K562 (cell line): ENCODE measurements around the gene TBX1. TPM values are rescaled to one million over a fixed set of nuclear protein-coding genes. Genes with fewer than 3 reads are reported as not detected.

Source experiments
- ATF6 ChIP-seq: sonication (generic); formaldehyde crosslinking; IDR thresholded peaks from 2 replicates; pipeline ENCODE4 v1.4.0; 2020; ENCODE audit warnings: mild to moderate bottlenecking, missing genetic modification reagents
- BHLHE40 ChIP-seq: IDR thresholded peaks from 2 replicates; pipeline ENCODE4 v1.6.1; 2011; ENCODE audit warnings: low read length, improper control_type of control experiment
- JUNB ChIP-seq: fragments of 450-650 bp; formaldehyde crosslinking; conservative IDR thresholded peaks from 2 replicates; pipeline ENCODE4 v1.4.0; 2020; ENCODE audit warnings: mild to moderate bottlenecking
- MGA ChIP-seq: fragments of 450-650 bp; IDR thresholded peaks from 2 replicates; pipeline ENCODE4 v1.6.1; 2016; ENCODE audit warnings: mild to moderate bottlenecking, moderate library complexity
- SIN3A ChIP-seq, 2 experiments: fragments of 150-350 bp in 1 of 2; IDR thresholded peaks; 2 replicates each; pipeline ENCODE4 v1.6.1; 2011 to 2016; ENCODE audit warnings: borderline replicate concordance in 2 of 2, low read depth in 2 of 2, low read length in 2 of 2, mild to moderate bottlenecking in 2 of 2, moderate library complexity in 2 of 2; ENCODE audit not compliant: control insufficient read depth in 1 of 2
- SMC3 ChIP-seq: conservative IDR thresholded peaks from 2 replicates; pipeline ENCODE4 v1.6.1; 2011; ENCODE audit warnings: low read depth, low read length, improper control_type of control experiment; ENCODE audit not compliant: insufficient read depth
- polyA plus RNA-seq, 8 experiments: library from polyadenylated mRNA; depleted of rRNA in 4 of 8; stranded (reverse) in 5 of 8; unstranded in 3 of 8; fragments of >200 nt; fragmentation: Nextera tagmentation in 2 of 8; fragmentation: Illumina TruSeq in 1 of 8; extraction: Ambion mirVana in 2 of 8; extraction: Trizol in 1 of 8; gene quantifications; 2 replicates each; pipeline versions ENCODE4 v1.2.1 to v1.2.3, GENCODE V29; 2011 to 2014; ENCODE audit warnings: inconsistent platforms in 1 of 8, missing spikeins in 1 of 8
- total RNA-seq, 7 experiments: library from RNA; depleted of rRNA in 6 of 7; stranded (reverse); fragments of >200 nt in 6 of 7; fragmentation: Illumina TruSeq in 2 of 7; extraction: Trizol in 2 of 7; gene quantifications; 2 replicates each; pipeline versions ENCODE4 v1.2.1 to v1.2.3, GENCODE V29; 2011 to 2021; ENCODE audit warnings: low replicate concordance in 1 of 7

TBX1 gene
- total and polyA plus RNA-seq, 9 of the 15 experiments (the other 6 are each of a cell fraction or from before 2014, with no cell fraction given) = 0.07 to 35.0 (median 3.9) TPM

GRCh38 chr22:19723232-19723982 lies 37.2 kb upstream of the TBX1 start, which contains the start of gene GP1BB (continued):
- TF ChIP-seq MGA (no peak), ATF6 (CRISPR knock-in tag) (no peak), SMC3 (no peak; the same call in 1 of the 2 replicates), BHLHE40 (peak; percentile 98), JUNB (no peak), SIN3A (IDR thresholded peaks at IDR 0.05; ENCODE audit: borderline replicate concordance in 2 of 2, control insufficient read depth in 1 of 2, low read depth in 2 of 2, low read length in 2 of 2) (peak in 1 of 2 experiments; percentile 92; a peak in 2 of 4 replicates)
